A549 (cell line): ENCODE results near the gene ENOX2. TPM values are rescaled to one million over a fixed set of nuclear protein-coding genes. Genes with fewer than 3 reads are reported as not detected.

Experiments
- ATAC-seq, 2 experiments: fragments of 200-7000 bp in 1 of 2; fragments of >200 bp in 1 of 2; cut with Nextera tagmentation in 1 of 2; cut with Tn5 transposase in 1 of 2; 3 replicates each; pipeline versions ENCODE4 v1.8.0 to v1.9.1; 2018 to 2020; ENCODE audit warnings: mild to moderate bottlenecking in 1 of 2, moderate library complexity in 1 of 2
- CTCF ChIA-PET: fragments of 300-600 bp; sonication (Branson Sonifier 250); formaldehyde crosslinking; extraction: SDS; loops from one replicate; lab custom pipeline; 2021; ENCODE audit warnings: antibody characterized with exemption, inconsistent platforms; lab: Yijun Ruan, JAX
- POLR2A ChIA-PET: fragments of 350-600 bp; formaldehyde crosslinking; extraction: SDS; loops from one replicate; lab custom pipeline; 2021; ENCODE audit warnings: antibody characterized with exemption, inconsistent platforms; lab: Yijun Ruan, JAX
- DNase-seq, 2 experiments: peaks; one replicate each; pipeline versions ENCODE4 v3.0.0 to v3.0.0-alpha.2; 2011 to 2016; ENCODE audit warnings: low read depth in 1 of 2, low spot score in 1 of 2
- FAIRE-seq: peaks from 2 replicates; lab custom pipeline; 2011; peaks lifted over from hg19 to GRCh38; lab: Jason Lieb, UNC
- H3K27ac ChIP-seq, 2 experiments: fragments of >200 bp; sonication (Bioruptor Twin); formaldehyde crosslinking; 3 replicates each; pipeline ENCODE4 v1.5.1; 2016 to 2017
- H3K4me1 ChIP-seq: fragments of >200 bp; sonication (Bioruptor Twin); formaldehyde crosslinking; 3 replicates; pipeline ENCODE4 v1.6.1; 2016
- H3K4me2 ChIP-seq: fragments of >200 bp; sonication (Bioruptor Twin); formaldehyde crosslinking; 3 replicates; pipeline ENCODE4 v1.6.1; 2016
- H3K4me3 ChIP-seq: fragments of >200 bp; sonication (Bioruptor Twin); formaldehyde crosslinking; 3 replicates; pipeline ENCODE4 v1.5.1; 2016
- H3K9me3 ChIP-seq: fragments of >200 bp; sonication (Bioruptor Twin); formaldehyde crosslinking; 3 replicates; pipeline ENCODE4 v1.6.1; 2016
- ATOH8 ChIP-seq: fragments of 250-450 bp; sonication (Bioruptor Pico); IDR thresholded peaks from 2 replicates; pipeline ENCODE4 v1.5.0; 2020; ENCODE audit warnings: low read depth, mild to moderate bottlenecking, moderate library complexity
- CBX2 ChIP-seq: fragments of 200-600 bp; sonication (generic); IDR thresholded peaks from 2 replicates; pipeline ENCODE4 v1.6.1; 2016; ENCODE audit warnings: low read depth, mild to moderate bottlenecking, borderline replicate concordance
- CBX8 ChIP-seq: fragments of 200-600 bp; sonication (generic); IDR thresholded peaks from 2 replicates; pipeline ENCODE4 v1.6.1; 2016
- CTCF ChIP-seq: fragments of >200 bp; sonication (Bioruptor Twin); formaldehyde crosslinking; IDR thresholded peaks from 3 replicates; pipeline ENCODE4 v1.5.1; 2016
- E2F6 ChIP-seq: IDR thresholded peaks from 2 replicates; pipeline ENCODE4 v1.6.1; 2012; ENCODE audit warnings: low read depth, borderline replicate concordance
- ESRRA ChIP-seq: fragments of 150-350 bp; IDR thresholded peaks from 2 replicates; pipeline ENCODE4 v1.6.1; 2014; ENCODE audit warnings: mild to moderate bottlenecking, low read length, borderline replicate concordance
- FOXS1 ChIP-seq: fragments of 250-450 bp; sonication (Bioruptor Pico); IDR thresholded peaks from 2 replicates; pipeline ENCODE4 v1.5.0; 2020; ENCODE audit warnings: mild to moderate bottlenecking, moderate library complexity
- GATA3 ChIP-seq: IDR thresholded peaks from 2 replicates; pipeline ENCODE4 v1.6.1; 2012; ENCODE audit warnings: borderline replicate concordance
- HDAC2 ChIP-seq: fragments of 200-600 bp; sonication (generic); IDR thresholded peaks from 2 replicates; pipeline ENCODE4 v1.6.1; 2016
- HES2 ChIP-seq: fragments of >200 bp; sonication (Bioruptor Twin); formaldehyde crosslinking; IDR thresholded peaks from 2 replicates; pipeline ENCODE4 v1.6.1; 2016
- HMGXB4 ChIP-seq: fragments of 250-450 bp; sonication (Bioruptor Pico); IDR thresholded peaks from 2 replicates; pipeline ENCODE4 v1.5.0; 2021; ENCODE audit warnings: mild to moderate bottlenecking, moderate library complexity, borderline replicate concordance
- KDM1A ChIP-seq: fragments of 200-600 bp; sonication (generic); IDR thresholded peaks from 2 replicates; pipeline ENCODE4 v1.6.1; 2016; ENCODE audit warnings: low read depth, mild to moderate bottlenecking
- KDM5A ChIP-seq: fragments of 200-600 bp; sonication (generic); IDR thresholded peaks from 2 replicates; pipeline ENCODE4 v1.6.1; 2016; ENCODE audit warnings: antibody characterized with exemption, mild to moderate bottlenecking
- MYC ChIP-seq: IDR thresholded peaks from 2 replicates; pipeline ENCODE4 v1.6.1; 2012; ENCODE audit warnings: mild to moderate bottlenecking, inconsistent platforms, low read length, improper control_type of control experiment, borderline replicate concordance
- RAD21 ChIP-seq, 2 experiments: fragments of >200 bp in 1 of 2; sonication (Bioruptor Twin) in 1 of 2; formaldehyde crosslinking in 1 of 2; IDR thresholded peaks in 1 of 2; conservative IDR thresholded peaks in 1 of 2; 2 replicates in 1 of 2; 3 replicates in 1 of 2; pipeline ENCODE4 v1.6.1; 2012 to 2018; ENCODE audit warnings: inconsistent platforms in 1 of 2
- REST ChIP-seq: fragments of 200-600 bp; sonication (generic); IDR thresholded peaks from 2 replicates; pipeline ENCODE4 v1.6.1; 2016; ENCODE audit warnings: antibody characterized with exemption, mild to moderate bottlenecking, moderate library complexity
- SMC3 ChIP-seq: fragments of >200 bp; sonication (Bioruptor Twin); formaldehyde crosslinking; IDR thresholded peaks from 3 replicates; pipeline ENCODE4 v1.6.1; 2018; ENCODE audit warnings: inconsistent platforms
- ZC3H11A ChIP-seq: fragments of 450-650 bp; IDR thresholded peaks from 2 replicates; pipeline ENCODE4 v1.6.1; 2014; ENCODE audit warnings: antibody characterized with exemption, mild to moderate bottlenecking
- ZFP36 ChIP-seq: fragments of 450-650 bp; IDR thresholded peaks from 2 replicates; pipeline ENCODE4 v1.6.1; 2014; ENCODE audit warnings: borderline replicate concordance; ENCODE audit not compliant: partially characterized antibody
- ZSCAN20 ChIP-seq: fragments of 250-450 bp; sonication (Bioruptor Pico); IDR thresholded peaks from 2 replicates; pipeline ENCODE4 v1.8.0; 2022; ENCODE audit warnings: mild to moderate bottlenecking, moderate library complexity
- WGBS: methylation state at CpG from one replicate; pipeline ENCODE4 v1.1.6; 2017; ENCODE audit errors: missing lambda C conversion rate; 5-methylcytosine and 5-hydroxymethylcytosine counted together
- polyA plus RNA-seq, 4 experiments: library from polyadenylated mRNA; depleted of rRNA in 3 of 4; stranded (reverse); fragments of >200 nt; fragmentation: RNase III in 1 of 4; extraction: RNeasy Plus Mini Kit Qiagen cat#74134 plus additional on column Dnase treatment in 1 of 4; gene quantifications; 2 replicates in 3 of 4; 3 replicates in 1 of 4; pipeline ENCODE4 v1.2.3, GENCODE V29; 2011 to 2017

ENOX2 gene
- polyA plus RNA-seq, 2 of the 4 experiments (the other 2 are of a cell fraction), result 10.3 to 35.5 TPM

- H3K4me3 ChIP-seq, result no peak overlapping the region
- DNase-seq (peak; percentile 44 to 55), ATAC-seq (peak; percentile 85 to 87), FAIRE-seq (peak; percentile 95)
- TF ChIP-seq SMC3 (peak; percentile 85), KDM5A (no peak), CTCF (peak; percentile 78), HDAC2 (no peak), ESRRA (no peak), MYC (no peak), RAD21 (conservative IDR thresholded peaks at IDR 0.05 in 1 of 2, IDR thresholded peaks at IDR 0.05 in 1 of 2) (peak; percentile 90)
- no peaks in the 10 kb centered on the region for H3K4me1 ChIP-seq
- H3K27ac ChIP-seq, result no peak overlapping the region
- ChIA-PET POLR2A (interaction anchor here (1.1 kb wide), 1 partner anchor 14 kb away, joined by 6 read pairs; the partner anchor contains the start of gene ENOX2), CTCF (interaction anchor here (0.6 to 5.2 kb wide), 36 partner anchors 8 to 764 kb away, joined by 3 to 62 read pairs (median 4); partner anchors contain the start of gene GPR119)
- 5% methylated on average over 7 of the region's 7 CpGs for whole genome bisulfite sequencing
- H3K4me2 ChIP-seq, result no peak overlapping the region
- no peaks in the 10 kb centered on the region for H3K9me3 ChIP-seq
Observed at GRCh38 chrX:130916636-130917422, 13.8 kb upstream of the ENOX2 start.

GRCh38 chrX:130915302-130915701, 12.3 kb upstream of the ENOX2 start:
- POLR2A ChIA-PET, result no interaction called here
- H3K27ac ChIP-seq, result no peak overlapping the region
- TF ChIP-seq HES2 (no peak), KDM1A (no peak), CBX2 (no peak)
- DNase-seq, result no peak
- H3K4me2 ChIP-seq, result no peak overlapping the region
- H3K4me1 ChIP-seq, result no peaks in the 10 kb centered on the region
- no peak for ATAC-seq
- H3K9me3 ChIP-seq, result no peaks in the 10 kb centered on the region
- CTCF ChIA-PET, result interaction anchor here (1.0 to 5.2 kb wide), 9 partner anchors 10 to 584 kb away, joined by 3 to 62 read pairs (median 9); no protein-coding TSS in a partner anchor
- no peak overlapping the region for H3K4me3 ChIP-seq
- no peak for FAIRE-seq

- 21% methylated on average over 2 of the region's 2 CpGs for WGBS
- DNase-seq, result no peak
- Histone ChIP-seq H3K4me3 (no peak overlapping the region), H3K27ac (no peak overlapping the region), H3K4me1 (no peaks in the 10 kb centered on the region), H3K9me3 (no peaks in the 10 kb centered on the region), H3K4me2 (no peak overlapping the region)
- no peak for ATAC-seq
- POLR2A ChIA-PET, result no interaction called here
- TF ChIP-seq E2F6, result no peak
- no peak for TF ChIP-seq ZC3H11A
- TF ChIP-seq ZFP36, result no peak
- TF ChIP-seq ATOH8, result no peak
- no peak for TF ChIP-seq HMGXB4
- no peak for TF ChIP-seq GATA3
- no peak for TF ChIP-seq FOXS1 (CRISPR knock-in tag)
- TF ChIP-seq RAD21 (conservative IDR thresholded peaks at IDR 0.05 in 1 of 2, IDR thresholded peaks at IDR 0.05 in 1 of 2), result no peak
- no peak for TF ChIP-seq REST
- TF ChIP-seq CBX8, result no peak
- TF ChIP-seq ZSCAN20 (CRISPR knock-in tag), result no peak
- CTCF ChIA-PET, result interaction anchor here (1.6 kb wide), 1 partner anchor 516 kb away, joined by 3 read pairs; no protein-coding TSS in a partner anchor
- peak; percentile 32 for FAIRE-seq
Observed at GRCh38 chrX:130909469-130910136, 6.6 kb upstream of the ENOX2 start.
